SK-N-SH treated with all-trans-retinoic acid at 6 μM for 48 hours (cell line): ENCODE results near the gene B4GALT7.
"Not testable (repeated sequence)": the region's sequence is repeated elsewhere in the genome, so short reads cannot be mapped to it uniquely, and the experiment has no call there.

Experiments
- ATAC-seq: fragments of 200-7000 bp; cut with Tn5 transposase; 3 replicates; pipeline ENCODE4 v1.9.1; 2020; ENCODE audit warnings: mild to moderate bottlenecking, moderate library complexity
- ARNTL ChIP-seq: fragments of 450-650 bp; formaldehyde crosslinking; IDR thresholded peaks from 2 replicates; pipeline ENCODE4 v1.5.0; 2020; ENCODE audit warnings: low read depth, mild to moderate bottlenecking, moderate library complexity, borderline replicate concordance
- BACH2 ChIP-seq: fragments of 250-450 bp; sonication (Bioruptor Pico); IDR thresholded peaks from 2 replicates; pipeline ENCODE4 v1.9.0; 2021; ENCODE audit warnings: mild to moderate bottlenecking, borderline replicate concordance
- CREB5 ChIP-seq: fragments of 250-450 bp; sonication (Bioruptor Pico); IDR thresholded peaks from 2 replicates; pipeline ENCODE4 v1.5.1; 2020; ENCODE audit warnings: low read depth, mild to moderate bottlenecking, moderate library complexity
- CSDC2 ChIP-seq: fragments of 250-450 bp; sonication (Bioruptor Pico); IDR thresholded peaks from 2 replicates; pipeline ENCODE4 v1.5.0; 2020; ENCODE audit warnings: mild to moderate bottlenecking, moderate library complexity
- CSRNP3 ChIP-seq: fragments of 250-450 bp; sonication (Bioruptor Pico); IDR thresholded peaks from 2 replicates; pipeline ENCODE4 v1.5.1; 2021; ENCODE audit warnings: mild to moderate bottlenecking, moderate library complexity
- ESRRG ChIP-seq: fragments of 250-450 bp; sonication (Bioruptor Pico); IDR thresholded peaks from 2 replicates; pipeline ENCODE4 v1.6.1; 2021; ENCODE audit warnings: mild to moderate bottlenecking
- GLIS3 ChIP-seq: fragments of 250-450 bp; sonication (Bioruptor Pico); IDR thresholded peaks from 2 replicates; pipeline ENCODE4 v1.5.0; 2020; ENCODE audit warnings: mild to moderate bottlenecking, moderate library complexity
- ISL1 ChIP-seq: fragments of 250-450 bp; sonication (Bioruptor Pico); IDR thresholded peaks from 2 replicates; pipeline ENCODE4 v2.1.2; 2022; ENCODE audit warnings: mild to moderate bottlenecking, moderate library complexity
- OSR1 ChIP-seq: fragments of 250-450 bp; sonication (Bioruptor Pico); IDR thresholded peaks from 2 replicates; pipeline ENCODE4 v1.8.0; 2022; ENCODE audit warnings: moderate library complexity, mild to moderate bottlenecking, inconsistent platforms
- PATZ1 ChIP-seq: fragments of 250-450 bp; sonication (Bioruptor Pico); IDR thresholded peaks from 2 replicates; pipeline ENCODE4 v1.8.0; 2020; ENCODE audit warnings: mild to moderate bottlenecking, moderate library complexity, borderline replicate concordance
- POU6F1 ChIP-seq: fragments of 250-450 bp; sonication (Bioruptor Pico); IDR thresholded peaks from 2 replicates; pipeline ENCODE4 v1.8.0; 2021; ENCODE audit warnings: low read depth, mild to moderate bottlenecking, moderate library complexity, borderline replicate concordance
- PPARA ChIP-seq: fragments of 250-450 bp; sonication (Bioruptor Pico); IDR thresholded peaks from 2 replicates; pipeline ENCODE4 v1.5.0; 2020; ENCODE audit warnings: mild to moderate bottlenecking, borderline replicate concordance
- RARB ChIP-seq: fragments of 250-450 bp; sonication (Bioruptor Pico); IDR thresholded peaks from 2 replicates; pipeline ENCODE4 v1.8.0; 2021; ENCODE audit warnings: mild to moderate bottlenecking, moderate library complexity
- SNAI2 ChIP-seq: fragments of 250-450 bp; sonication (Bioruptor Pico); IDR thresholded peaks from 2 replicates; pipeline ENCODE4 v1.5.0; 2020; ENCODE audit warnings: mild to moderate bottlenecking, moderate library complexity
- TCF4 ChIP-seq: fragments of 250-450 bp; sonication (Bioruptor Pico); IDR thresholded peaks from 2 replicates; pipeline ENCODE4 v1.8.0; 2021; ENCODE audit warnings: mild to moderate bottlenecking, moderate library complexity, borderline replicate concordance
- TSHZ2 ChIP-seq: fragments of 250-450 bp; sonication (Bioruptor Pico); IDR thresholded peaks from 2 replicates; pipeline ENCODE4 v1.5.0; 2020; ENCODE audit warnings: mild to moderate bottlenecking, moderate library complexity
- ZC3H10 ChIP-seq: fragments of 250-450 bp; sonication (Bioruptor Pico); IDR thresholded peaks from 2 replicates; pipeline ENCODE4 v1.5.1; 2021; ENCODE audit warnings: mild to moderate bottlenecking, moderate library complexity
- ZFP3 ChIP-seq: fragments of 250-450 bp; sonication (Bioruptor Pico); IDR thresholded peaks from 2 replicates; pipeline ENCODE4 v1.5.0; 2020; ENCODE audit warnings: mild to moderate bottlenecking, moderate library complexity
- ZFP30 ChIP-seq: fragments of 450-650 bp; formaldehyde crosslinking; IDR thresholded peaks from 2 replicates; pipeline ENCODE4 v1.5.0; 2022; ENCODE audit warnings: mild to moderate bottlenecking, moderate library complexity
- ZNF8 ChIP-seq: fragments of 450-650 bp; formaldehyde crosslinking; IDR thresholded peaks from 2 replicates; pipeline ENCODE4 v1.5.0; 2020; ENCODE audit warnings: mild to moderate bottlenecking, moderate library complexity

Gene B4GALT7

GRCh38 chr5:177555665-177556064 is 44.3 kb upstream of the B4GALT7 start (continued):
- TF ChIP-seq TSHZ2: no peak
- TF ChIP-seq CSDC2: no peak
- no peak for TF ChIP-seq SNAI2 (CRISPR knock-in tag)
- no peak for TF ChIP-seq OSR1 (CRISPR knock-in tag)
- no peak for TF ChIP-seq BACH2 (CRISPR knock-in tag)

- TF ChIP-seq SNAI2 (CRISPR knock-in tag) (no peak), ZFP30 (CRISPR knock-in tag) (no peak), ARNTL (CRISPR knock-in tag) (no peak), RARB (CRISPR knock-in tag) (no peak)
- ATAC-seq: no peak
Observed at GRCh38 chr5:177557041-177557647, 42.8 kb upstream of the B4GALT7 start.

- TF ChIP-seq ZC3H10 (CRISPR knock-in tag): no peak
- no peak for TF ChIP-seq TCF4 (CRISPR knock-in tag)
- TF ChIP-seq PPARA: no peak
- TF ChIP-seq GLIS3 (CRISPR knock-in tag): no peak
- TF ChIP-seq TSHZ2: no peak
- TF ChIP-seq CREB5 (CRISPR knock-in tag): no peak
- no peak for TF ChIP-seq ZNF8 (CRISPR knock-in tag)
- no peak for TF ChIP-seq ARNTL (CRISPR knock-in tag)
- TF ChIP-seq RARB (CRISPR knock-in tag): no peak
- no peak for TF ChIP-seq PATZ1 (CRISPR knock-in tag)
- TF ChIP-seq POU6F1 (CRISPR knock-in tag): no peak
- TF ChIP-seq ZFP3: no peak
- TF ChIP-seq ESRRG (CRISPR knock-in tag): no peak
- TF ChIP-seq BACH2 (CRISPR knock-in tag): no peak
- TF ChIP-seq CSRNP3 (CRISPR knock-in tag): no peak
- TF ChIP-seq ZFP30 (CRISPR knock-in tag): no peak
- no peak for TF ChIP-seq ISL1
- TF ChIP-seq, all 23 proteins: peak for 0
- ATAC-seq: no peak
Observed at GRCh38 chr5:177557796-177558195, 42.1 kb upstream of the B4GALT7 start.

- not testable (repeated sequence) for ATAC-seq
Observed at GRCh38 chr5:177559446-177559941, 40.4 kb upstream of the B4GALT7 start.
